Esophagus squamous epithelium (tissue), 4 donors: ENCODE measurements around the gene CCDC187.

ENCODE experiments used
- CTCF ChIP-seq, 6 experiments: fragments of 450-650 bp in 4 of 6; fragments of 200-600 bp in 2 of 6; sonication (generic) in 2 of 6; IDR thresholded peaks; one replicate each; pipeline ENCODE4 v1.5.1; 2016 to 2019; ENCODE audit warnings: antibody characterized with exemption in 6 of 6, mild to moderate bottlenecking in 4 of 6, moderate library complexity in 4 of 6
- POLR2A ChIP-seq, 4 donors: fragments of 450-650 bp; IDR thresholded peaks; one replicate each; pipeline ENCODE4 v1.6.1; 2017; ENCODE audit warnings: antibody characterized with exemption in 4 of 4, mild to moderate bottlenecking in 4 of 4, moderate library complexity in 3 of 4

- TF ChIP-seq POLR2A (IDR thresholded peaks at IDR 0.05) (no peak), CTCF (IDR thresholded peaks at IDR 0.05) (no peak)
Measured at GRCh38 chr9:136325358-136325757, 21.5 kb upstream of the CCDC187 start.
